Hippocampal formation (tissue), 2 donors: ENCODE measurements around the gene JAG1.
"Not testable (repeated sequence)": the region's sequence is repeated elsewhere in the genome, so short reads cannot be mapped to it uniquely, and the experiment has no call there.

Source experiments
- DNase-seq, 2 donors: peaks; one replicate each; lab custom pipeline; 2025; lab: John Stamatoyannopoulos, UW

Gene JAG1

GRCh38 chr20:10637563-10637962 is 36.2 kb downstream of the JAG1 start:
- no peak for DNase-seq

GRCh38 chr20:10637031-10637559 is 36.7 kb downstream of the JAG1 start:
- DNase-seq: no peak

- no peak for DNase-seq
These were observed 37.4 kb downstream of the JAG1 start for GRCh38 chr20:10636326-10636818.

GRCh38 chr20:10635476-10636208 is 38.2 kb downstream of the JAG1 start:
- no peak for DNase-seq

GRCh38 chr20:10634683-10635411 is 39.0 kb downstream of the JAG1 start:
- no peak for DNase-seq

GRCh38 chr20:10634211-10634610 is 39.6 kb downstream of the JAG1 start:
- no peak for DNase-seq

- DNase-seq: no peak
These were observed 40.1 kb downstream of the JAG1 start for GRCh38 chr20:10633718-10634117.

- no peak for DNase-seq
These were observed 40.9 kb downstream of the JAG1 start for GRCh38 chr20:10632721-10633509.

GRCh38 chr20:10631126-10631525 is 42.7 kb downstream of the JAG1 start:
- DNase-seq: no peak

GRCh38 chr20:10629946-10630650 is 43.7 kb downstream of the JAG1 start:
- DNase-seq: no peak

GRCh38 chr20:10626896-10627295 is 46.9 kb downstream of the JAG1 start:
- DNase-seq: no peak

GRCh38 chr20:10625641-10626040 is 48.2 kb downstream of the JAG1 start:
- DNase-seq: no peak

- no peak for DNase-seq
These were observed 51.0 kb downstream of the JAG1 start for GRCh38 chr20:10622657-10623418.

- DNase-seq: no peak
These were observed 52.6 kb downstream of the JAG1 start for GRCh38 chr20:10621149-10621548.

- no peak for DNase-seq
These were observed 54.4 kb downstream of the JAG1 start for GRCh38 chr20:10619427-10619826.

- no peak for DNase-seq
These were observed 55.1 kb downstream of the JAG1 start for GRCh38 chr20:10618611-10619245.

- not testable (repeated sequence) for DNase-seq
These were observed 56.2 kb downstream of the JAG1 start for GRCh38 chr20:10617549-10618133.

- no peak for DNase-seq
These were observed 57.6 kb downstream of the JAG1 start for GRCh38 chr20:10616212-10616611.

GRCh38 chr20:10613911-10614310 is 59.9 kb downstream of the JAG1 start:
- DNase-seq: no peak

GRCh38 chr20:10613426-10613825 is 60.4 kb downstream of the JAG1 start:
- not testable (repeated sequence) for DNase-seq
